WTC11 (cell line): Measurements from ENCODE around the gene NSUN2. TPM values are rescaled to one million over a fixed set of nuclear protein-coding genes. Genes with fewer than 3 reads are reported as not detected.
A peak's percentile ranks its signal among the peaks of the same experiment; 100 is the strongest.
"Not testable (repeated sequence)": the region's sequence is repeated elsewhere in the genome, so short reads cannot be mapped to it uniquely, and the experiment has no call there.

Experiments used
- ATAC-seq: fragments of 200-7000 bp; cut with Tn5 transposase; 2 replicates; pipeline ENCODE4 v1.10.0; 2021; ENCODE audit warnings: mild to moderate bottlenecking, moderate library complexity
- CTCF ChIA-PET: fragments of 300-600 bp; sonication (Branson Sonifier 250); formaldehyde crosslinking; loops from one replicate; lab custom pipeline; 2021; ENCODE audit warnings: antibody characterized with exemption; lab: Charles Lee
- POLR2A ChIA-PET: fragments of 350-600 bp; sonication (Branson Sonifier 250); formaldehyde crosslinking; loops from one replicate; lab custom pipeline; 2021; ENCODE audit warnings: antibody characterized with exemption; lab: Charles Lee
- DNase-seq: peaks from one replicate; pipeline ENCODE4 v3.0.0; 2021; ENCODE audit warnings: low spot score
- H3K27ac Mint-ChIP-seq: 2 replicates; pipeline ENCODE4 v1.8.0; 2021; ENCODE audit warnings: mixed read lengths
- H3K27me3 Mint-ChIP-seq: 2 replicates; pipeline ENCODE4 v1.8.0; 2021; ENCODE audit warnings: low read depth, mild to moderate bottlenecking, moderate library complexity, mixed read lengths
- H3K36me3 Mint-ChIP-seq: 2 replicates; pipeline ENCODE4 v1.8.0; 2021; ENCODE audit warnings: mixed read lengths
- H3K4me1 Mint-ChIP-seq: 2 replicates; pipeline ENCODE4 v1.8.0; 2022; ENCODE audit warnings: mixed read lengths
- H3K4me3 Mint-ChIP-seq: 2 replicates; pipeline ENCODE4 v1.8.0; 2021; ENCODE audit warnings: mild to moderate bottlenecking, moderate library complexity, mixed read lengths
- H3K9me3 Mint-ChIP-seq: 2 replicates; pipeline ENCODE4 v1.8.0; 2021; ENCODE audit warnings: mixed read lengths
- ARID4B ChIP-seq: sonication (generic); formaldehyde crosslinking; IDR thresholded peaks from 2 replicates; pipeline ENCODE4 v1.8.0; 2023; ENCODE audit warnings: missing genetic modification reagents, mild to moderate bottlenecking, borderline replicate concordance
- E2F1 ChIP-seq: sonication (generic); formaldehyde crosslinking; IDR thresholded peaks from 2 replicates; pipeline ENCODE4 v1.8.0; 2022; ENCODE audit warnings: mild to moderate bottlenecking, missing genetic modification reagents
- ELF4 ChIP-seq: sonication (generic); formaldehyde crosslinking; IDR thresholded peaks from 2 replicates; pipeline ENCODE4 v1.8.1; 2022; ENCODE audit warnings: low read depth, mild to moderate bottlenecking, moderate library complexity, missing genetic modification reagents
- ETV6 ChIP-seq: sonication (generic); formaldehyde crosslinking; IDR thresholded peaks from 2 replicates; pipeline ENCODE4 v1.8.1; 2022; ENCODE audit warnings: mild to moderate bottlenecking, missing genetic modification reagents
- IRF1 ChIP-seq: sonication (generic); formaldehyde crosslinking; IDR thresholded peaks from 2 replicates; pipeline ENCODE4 v1.8.0; 2023; ENCODE audit warnings: missing genetic modification reagents
- ZBTB43 ChIP-seq: sonication (generic); formaldehyde crosslinking; IDR thresholded peaks from 2 replicates; pipeline ENCODE4 v1.8.1; 2023; ENCODE audit warnings: mild to moderate bottlenecking, missing genetic modification reagents
- ZNF281 ChIP-seq: sonication (generic); formaldehyde crosslinking; IDR thresholded peaks from 2 replicates; pipeline ENCODE4 v1.8.0; 2023; ENCODE audit warnings: mild to moderate bottlenecking, missing genetic modification reagents
- total RNA-seq: library from RNA; stranded (reverse); gene quantifications from 3 replicates; pipeline ENCODE4 v1.2.3, GENCODE V29; 2021

The NSUN2 gene
- total RNA-seq, 1 experiment from 2014 or later, result 88.4 TPM

- TF ChIP-seq ARID4B (CRISPR knock-in tag) (no peak), E2F1 (CRISPR knock-in tag) (no peak), ETV6 (no peak), ZBTB43 (CRISPR knock-in tag) (no peak), IRF1 (CRISPR knock-in tag) (no peak)
Measured at GRCh38 chr5:6649681-6650080, 16.8 kb upstream of the NSUN2 start (continued).

- ATAC-seq, result peak; percentile 93
Measured at GRCh38 chr5:6649186-6649585, 16.3 kb upstream of the NSUN2 start.

GRCh38 chr5:6645571-6646362, 12.9 kb upstream of the NSUN2 start:
- H3K9me3 Mint-ChIP-seq, ATAC-seq, CTCF ChIA-PET, H3K27ac Mint-ChIP-seq, POLR2A ChIA-PET, DNase-seq, H3K27me3 Mint-ChIP-seq, H3K4me3 Mint-ChIP-seq: not testable (repeated sequence)
- H3K36me3 Mint-ChIP-seq, result peaks cover 13% of the 10 kb centered on the region
- H3K4me1 Mint-ChIP-seq, result peaks cover 20% of the 10 kb centered on the region

More at GRCh38 chr5:6649186-6649585, 16.3 kb upstream of the NSUN2 start:
- Mint-ChIP-seq H3K27ac (peak overlapping the region; percentile 2; the same call in 1 of the 2 replicates), H3K4me3 (0 out of 2 replicates have a peak overlapping the region, but pooled peaks have one; percentile 17), H3K4me1 (peaks cover 24% of the 10 kb centered on the region), H3K36me3 (peaks cover 18% of the 10 kb centered on the region), H3K27me3 (no peaks in the 10 kb centered on the region), H3K9me3 (0 out of 2 replicates have a peak, but pooled peaks cover 6% of the 10 kb centered on the region)
- DNase-seq, result peak; percentile 48
- ChIA-PET POLR2A (no interaction called here), CTCF (interaction anchor here (1.3 kb wide), 1 partner anchor 38 kb away, joined by 4 read pairs; no protein-coding TSS in a partner anchor)
- TF ChIP-seq ELF4 (CRISPR knock-in tag), result no peak
- peak; percentile 39; the same call in 1 of the 2 replicates for TF ChIP-seq ZNF281 (CRISPR knock-in tag)
